Neural progenitor cell (in vitro differentiated cells): ENCODE results near the gene ZFYVE21.

ENCODE experiments used
- EZH2 ChIP-seq: fragments of 200-600 bp; sonication (generic); IDR thresholded peaks from 2 replicates; pipeline ENCODE4 v1.6.1; 2017; ENCODE audit warnings: antibody characterized with exemption, mild to moderate bottlenecking, moderate library complexity
- EZH2phosphoT487 ChIP-seq: fragments of 200-600 bp; sonication (generic); IDR thresholded peaks from 2 replicates; pipeline ENCODE4 v1.6.1; 2017; ENCODE audit warnings: antibody characterized with exemption
- TF ChIP-seq, protein P1 (sequence below): fragments of 200-600 bp; sonication (generic); IDR thresholded peaks from 2 replicates; pipeline ENCODE4 v1.5.1; 2017; ENCODE audit warnings: antibody characterized with exemption, mild to moderate bottlenecking

DNA sequence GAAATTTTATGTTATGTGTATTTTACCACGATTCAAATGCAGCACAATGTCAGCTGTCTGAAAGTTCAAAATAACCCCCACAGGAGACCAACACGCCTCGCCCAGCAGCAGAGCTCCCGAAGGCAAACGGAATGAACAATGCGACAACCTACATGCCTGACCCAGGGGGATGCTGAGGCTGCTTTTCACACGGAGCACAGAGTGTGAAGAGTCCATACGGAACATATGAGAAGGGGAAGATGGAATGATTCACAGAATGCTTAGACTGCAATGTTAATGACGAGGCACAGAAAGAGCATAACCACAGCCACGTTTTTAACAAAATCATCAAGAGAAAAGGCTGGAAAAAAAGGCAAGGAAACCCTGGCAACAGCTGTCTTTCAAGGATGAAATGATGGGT lies 22.6 kb downstream of the ZFYVE21 start:
- TF ChIP-seq, protein P1, sequence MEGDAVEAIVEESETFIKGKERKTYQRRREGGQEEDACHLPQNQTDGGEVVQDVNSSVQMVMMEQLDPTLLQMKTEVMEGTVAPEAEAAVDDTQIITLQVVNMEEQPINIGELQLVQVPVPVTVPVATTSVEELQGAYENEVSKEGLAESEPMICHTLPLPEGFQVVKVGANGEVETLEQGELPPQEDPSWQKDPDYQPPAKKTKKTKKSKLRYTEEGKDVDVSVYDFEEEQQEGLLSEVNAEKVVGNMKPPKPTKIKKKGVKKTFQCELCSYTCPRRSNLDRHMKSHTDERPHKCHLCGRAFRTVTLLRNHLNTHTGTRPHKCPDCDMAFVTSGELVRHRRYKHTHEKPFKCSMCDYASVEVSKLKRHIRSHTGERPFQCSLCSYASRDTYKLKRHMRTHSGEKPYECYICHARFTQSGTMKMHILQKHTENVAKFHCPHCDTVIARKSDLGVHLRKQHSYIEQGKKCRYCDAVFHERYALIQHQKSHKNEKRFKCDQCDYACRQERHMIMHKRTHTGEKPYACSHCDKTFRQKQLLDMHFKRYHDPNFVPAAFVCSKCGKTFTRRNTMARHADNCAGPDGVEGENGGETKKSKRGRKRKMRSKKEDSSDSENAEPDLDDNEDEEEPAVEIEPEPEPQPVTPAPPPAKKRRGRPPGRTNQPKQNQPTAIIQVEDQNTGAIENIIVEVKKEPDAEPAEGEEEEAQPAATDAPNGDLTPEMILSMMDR = no peak
- no peak for TF ChIP-seq EZH2phosphoT487
- TF ChIP-seq EZH2 = no peak
